ENCODE measurements around the gene GATAD2A. TPM values are rescaled to one million over a fixed set of nuclear protein-coding genes. Genes with fewer than 3 reads are reported as not detected.

The GATAD2A gene
- total and polyA plus RNA-seq, 4 donors = 7.1 to 23.7 (median 18.2) TPM

- TF ChIP-seq FOXA2 (IDR thresholded peaks at IDR 0.05) = no peak
- no peak for TF ChIP-seq RAD21 (IDR thresholded peaks at IDR 0.05)
Observed at GRCh38 chr19:19534556-19535265, 129.2 kb downstream of the GATAD2A start (continued).

- no peak overlapping the region for H3K4me3 ChIP-seq (ENCODE audit: low read depth in 1 of 3, low read length in 3 of 3)
- no peak for DNase-seq (ENCODE audit: low spot score)
- H3K36me3 ChIP-seq (ENCODE audit: control insufficient read depth in 4 of 4, insufficient read depth in 3 of 4, low read depth in 1 of 4, low read length in 3 of 4) = no peaks in the 10 kb centered on the region
- H3K27me3 ChIP-seq (ENCODE audit: control insufficient read depth in 4 of 4, insufficient read depth in 4 of 4, low read length in 3 of 4) = peaks cover 0 to 6% (median 0%) of the 10 kb centered on the region in 4 donors
- WGBS = 94% methylated on average over 34 of the region's 34 CpGs
- no peak overlapping the region for H3K27ac ChIP-seq (ENCODE audit: low read depth in 1 of 2, low read length in 2 of 2)
- peaks cover 0 to 7% (median 4%) of the 10 kb centered on the region in 4 donors for H3K4me1 ChIP-seq (ENCODE audit: control insufficient read depth in 4 of 4, insufficient read depth in 4 of 4, low read length in 3 of 4)
- H3K9me3 ChIP-seq (ENCODE audit: control insufficient read depth in 4 of 4, low read length in 3 of 4) = peaks cover 0 to 3% (median 0%) of the 10 kb centered on the region in 4 donors
- H3K9ac ChIP-seq (ENCODE audit: low read depth in 1 of 2, low read length in 2 of 2) = no peak overlapping the region
- TF ChIP-seq RAD21 (IDR thresholded peaks at IDR 0.05) (no peak), GABPA (IDR thresholded peaks at IDR 0.05 in 1 of 2, conservative IDR thresholded peaks at IDR 0.05 in 1 of 2) (no peak), REST (IDR thresholded peaks at IDR 0.05) (no peak), SP1 (IDR thresholded peaks at IDR 0.05) (no peak), EGR1 (IDR thresholded peaks at IDR 0.05; ENCODE audit: low read depth in 2 of 2) (no peak), TAF1 (conservative IDR thresholded peaks at IDR 0.05) (no peak), NR2F2 (IDR thresholded peaks at IDR 0.05) (no peak), YY1 (IDR thresholded peaks at IDR 0.05) (no peak), HNF4G (IDR thresholded peaks at IDR 0.05) (no peak), FOXA1 (IDR thresholded peaks at IDR 0.05) (no peak), HNF4A (conservative IDR thresholded peaks at IDR 0.05) (no peak), CTCF (IDR thresholded peaks at IDR 0.05; ENCODE audit: low read depth, low read length, missing input control) (no peak), ATF3 (IDR thresholded peaks at IDR 0.05) (no peak), RXRA (IDR thresholded peaks at IDR 0.05) (no peak), JUND (IDR thresholded peaks at IDR 0.05) (no peak)
- TF ChIP-seq, protein P1, sequence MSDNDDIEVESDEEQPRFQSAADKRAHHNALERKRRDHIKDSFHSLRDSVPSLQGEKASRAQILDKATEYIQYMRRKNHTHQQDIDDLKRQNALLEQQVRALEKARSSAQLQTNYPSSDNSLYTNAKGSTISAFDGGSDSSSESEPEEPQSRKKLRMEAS (IDR thresholded peaks at IDR 0.05) = no peak
- TF ChIP-seq, protein P2, sequence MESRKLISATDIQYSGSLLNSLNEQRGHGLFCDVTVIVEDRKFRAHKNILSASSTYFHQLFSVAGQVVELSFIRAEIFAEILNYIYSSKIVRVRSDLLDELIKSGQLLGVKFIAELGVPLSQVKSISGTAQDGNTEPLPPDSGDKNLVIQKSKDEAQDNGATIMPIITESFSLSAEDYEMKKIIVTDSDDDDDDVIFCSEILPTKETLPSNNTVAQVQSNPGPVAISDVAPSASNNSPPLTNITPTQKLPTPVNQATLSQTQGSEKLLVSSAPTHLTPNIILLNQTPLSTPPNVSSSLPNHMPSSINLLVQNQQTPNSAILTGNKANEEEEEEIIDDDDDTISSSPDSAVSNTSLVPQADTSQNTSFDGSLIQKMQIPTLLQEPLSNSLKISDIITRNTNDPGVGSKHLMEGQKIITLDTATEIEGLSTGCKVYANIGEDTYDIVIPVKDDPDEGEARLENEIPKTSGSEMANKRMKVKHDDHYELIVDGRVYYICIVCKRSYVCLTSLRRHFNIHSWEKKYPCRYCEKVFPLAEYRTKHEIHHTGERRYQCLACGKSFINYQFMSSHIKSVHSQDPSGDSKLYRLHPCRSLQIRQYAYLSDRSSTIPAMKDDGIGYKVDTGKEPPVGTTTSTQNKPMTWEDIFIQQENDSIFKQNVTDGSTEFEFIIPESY (IDR thresholded peaks at IDR 0.05) = no peak
Observed at GRCh38 chr19:19535311-19536191, 130.1 kb downstream of the GATAD2A start.
